GM10248 (cell line): ENCODE measurements around the gene LRWD1.
A peak's percentile ranks its signal among the peaks of the same experiment; 100 is the strongest.

Source experiments
- CTCF ChIA-PET: fragments of 300-600 bp; sonication (Branson Sonifier 250); formaldehyde crosslinking; extraction: SDS; loops from one replicate; lab custom pipeline; 2021; ENCODE audit warnings: antibody characterized with exemption; lab: Yijun Ruan, JAX
- POLR2A ChIA-PET: fragments of 350-650 bp; sonication (Branson Sonifier 250); formaldehyde crosslinking; extraction: SDS; loops from one replicate; lab custom pipeline; 2020; ENCODE audit warnings: antibody characterized with exemption; lab: Yijun Ruan, JAX
- DNase-seq: peaks from one replicate; pipeline ENCODE4 v3.0.0; 2012; ENCODE audit errors: extremely low spot score
- CTCF ChIP-seq: IDR thresholded peaks from 2 replicates; pipeline ENCODE4 v1.5.1; 2012; ENCODE audit warnings: mild to moderate bottlenecking, low read depth; ENCODE audit errors: extremely low read depth, missing control alignments, control extremely low read depth

Gene LRWD1

GRCh38 chr7:102424129-102424551 lies 40.6 kb upstream of the LRWD1 start:
- CTCF ChIA-PET, result interaction anchor here (0.9 to 3.7 kb wide), 7 partner anchors 9 to 43 kb away, joined by 3 to 19 read pairs (median 7); partner anchors contain the start of genes ALKBH4 and LRWD1

GRCh38 chr7:102424787-102425218 lies 40.0 kb upstream of the LRWD1 start:
- ChIA-PET POLR2A (interaction anchor here (0.9 to 1.8 kb wide), 3 partner anchors 9 to 28 kb away, joined by 4 to 6 read pairs (median 6); partner anchors contain the start of gene PRKRIP1), CTCF (interaction anchor here (1.6 to 3.7 kb wide), 7 partner anchors 9 to 42 kb away, joined by 5 to 19 read pairs (median 7); partner anchors contain the start of genes ALKBH4 and LRWD1)
- peak; percentile 55 for DNase-seq
- TF ChIP-seq CTCF, result no peak

More at GRCh38 chr7:102424129-102424551, 40.6 kb upstream of the LRWD1 start:
- DNase-seq, result peak; percentile 25
- no peak for TF ChIP-seq CTCF
- POLR2A ChIA-PET, result interaction anchor here (1.8 kb wide), 1 partner anchor 9 kb away, joined by 6 read pairs; no protein-coding TSS in a partner anchor

DNA sequence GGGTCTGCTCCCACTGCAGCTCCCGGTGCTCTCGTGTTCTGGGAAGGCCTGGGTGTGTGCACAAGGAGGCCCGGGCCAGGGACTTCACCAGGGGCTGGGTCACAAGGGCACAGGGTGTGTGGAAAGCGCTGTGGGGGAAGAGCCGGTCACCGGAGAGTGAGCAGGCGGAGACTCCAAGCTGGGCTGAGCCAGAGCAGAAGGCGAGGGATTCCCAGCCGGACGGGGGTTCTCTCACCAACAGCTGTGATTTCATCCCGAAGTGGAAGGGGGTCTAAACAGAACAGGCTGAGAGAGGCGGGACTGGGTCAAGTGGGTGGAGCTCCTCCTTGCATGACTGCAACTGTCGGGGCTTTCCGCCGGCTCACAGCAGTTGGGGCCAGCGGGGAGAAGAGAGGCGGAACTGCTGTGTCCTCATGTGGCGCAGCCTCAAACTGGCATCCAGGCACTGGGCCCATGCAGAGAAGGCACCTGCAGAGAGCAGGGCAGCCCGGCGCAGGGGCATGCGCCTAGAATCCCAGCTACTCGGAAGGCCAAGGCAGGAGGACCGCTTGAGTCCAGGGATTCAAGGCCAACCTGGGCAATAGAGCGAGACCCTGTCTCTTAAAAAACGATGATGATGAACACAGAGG lies 39.0 kb upstream of the LRWD1 start:
- DNase-seq, result peak; percentile 87
- TF ChIP-seq CTCF, result no peak
- ChIA-PET CTCF (interaction anchor here (0.6 to 3.7 kb wide), 11 partner anchors 9 to 136 kb away, joined by 3 to 19 read pairs (median 5); partner anchors contain the start of genes ALKBH4 and LRWD1), POLR2A (interaction anchor here (0.6 to 1.8 kb wide), 5 partner anchors 10 to 444 kb away, joined by 3 to 6 read pairs (median 4); partner anchors contain the start of gene PRKRIP1)

DNA sequence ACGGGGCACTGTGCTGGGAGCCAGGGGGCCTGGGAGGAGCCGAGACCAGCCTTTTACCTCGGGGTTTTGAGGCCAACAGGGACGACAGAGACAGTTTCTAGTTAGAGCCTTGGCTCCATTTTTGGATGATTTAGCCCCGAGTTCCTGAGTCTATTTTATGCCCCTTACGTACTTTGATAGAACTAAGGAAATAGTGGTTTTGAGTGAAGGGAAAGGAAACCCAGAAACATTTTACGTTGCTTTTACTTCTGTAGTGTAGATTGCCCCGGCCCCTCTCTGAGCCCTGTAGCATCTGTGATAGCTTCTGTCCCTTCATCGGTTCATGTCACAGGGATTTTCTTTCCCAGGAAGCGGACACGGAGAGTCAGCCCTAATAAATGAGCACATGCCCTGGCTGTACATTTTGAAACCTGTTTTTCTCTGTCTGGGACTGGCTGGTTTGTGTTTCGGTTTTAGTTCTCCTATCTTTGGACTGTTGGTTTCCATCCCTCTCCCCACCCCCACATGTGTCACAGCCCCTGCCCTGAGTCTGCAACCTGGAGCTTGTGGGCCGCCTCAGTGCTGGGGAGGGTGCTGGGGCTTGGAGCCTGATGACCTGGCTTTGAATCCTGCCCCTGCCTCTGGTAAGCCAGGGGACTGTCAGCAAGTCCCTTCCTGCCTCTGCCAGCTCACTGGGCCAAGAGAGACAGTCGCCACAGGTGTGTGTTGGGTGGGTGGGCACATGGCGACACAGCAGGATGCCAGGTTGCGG lies 38.3 kb upstream of the LRWD1 start:
- DNase-seq, result peak; percentile 83
- ChIA-PET POLR2A (interaction anchor here (1.6 kb wide), 1 partner anchor 16 kb away, joined by 6 read pairs; no protein-coding TSS in a partner anchor), CTCF (interaction anchor here (0.9 to 3.7 kb wide), 8 partner anchors 9 to 137 kb away, joined by 4 to 19 read pairs (median 5); no protein-coding TSS in a partner anchor)
- TF ChIP-seq CTCF, result no peak

- ChIA-PET CTCF (interaction anchor here (1.6 to 2.7 kb wide), 2 partner anchors 12 to 22 kb away, joined by 5 to 18 read pairs; no protein-coding TSS in a partner anchor), POLR2A (no interaction called here)
- no peak for DNase-seq
- TF ChIP-seq CTCF, result no peak
Measured at GRCh38 chr7:102427019-102427405, 37.8 kb upstream of the LRWD1 start.
